HepG2 (cell line): ENCODE data around the gene CD207. TPM values are rescaled to one million over a fixed set of nuclear protein-coding genes. Genes with fewer than 3 reads are reported as not detected.

Experiments used
- AGO2 ChIP-seq: fragments of 200-400 bp; formaldehyde crosslinking; optimal IDR thresholded peaks from 2 replicates; pipeline ENCODE3; 2017; ENCODE audit warnings: mild to moderate bottlenecking, low read depth, low read length, moderate library complexity
- ATM ChIP-seq: fragments of 450-650 bp; IDR thresholded peaks from 2 replicates; pipeline ENCODE4 v1.7.1; 2017; ENCODE audit warnings: mild to moderate bottlenecking, borderline replicate concordance
- CC2D1A ChIP-seq: sonication (generic); formaldehyde crosslinking; IDR thresholded peaks from 2 replicates; pipeline ENCODE4 v1.8.1; 2023; ENCODE audit warnings: mild to moderate bottlenecking, missing genetic modification reagents
- ERF ChIP-seq: IDR thresholded peaks from 2 replicates; pipeline ENCODE4 v1.6.1; 2018; ENCODE audit warnings: missing biosample characterization, missing genetic modification reagents
- MIER2 ChIP-seq: IDR thresholded peaks from 2 replicates; pipeline ENCODE4 v1.6.1; 2016; ENCODE audit warnings: missing biosample characterization, missing genetic modification reagents
- NCOA5 ChIP-seq: sonication (generic); formaldehyde crosslinking; IDR thresholded peaks from 2 replicates; pipeline ENCODE4 v1.4.0; 2020; ENCODE audit warnings: missing genetic modification reagents
- NFYC ChIP-seq: IDR thresholded peaks from 2 replicates; pipeline ENCODE4 v1.6.1; 2016; ENCODE audit warnings: missing genetic modification reagents, missing compliant biosample characterization
- NKX3-1 ChIP-seq: sonication (generic); formaldehyde crosslinking; IDR thresholded peaks from 2 replicates; pipeline ENCODE4 v1.5.0; 2020; ENCODE audit warnings: missing genetic modification reagents
- NONO ChIP-seq, 2 experiments: fragments of 450-650 bp in 1 of 2; sonication (generic) in 1 of 2; formaldehyde crosslinking in 1 of 2; IDR thresholded peaks in 1 of 2; conservative IDR thresholded peaks in 1 of 2; 2 replicates each; pipeline versions ENCODE4 v1.6.1 to v1.8.0; 2017 to 2022; ENCODE audit warnings: mild to moderate bottlenecking in 1 of 2, missing genetic modification reagents in 1 of 2, moderate library complexity in 1 of 2
- RXRB ChIP-seq: IDR thresholded peaks from 2 replicates; pipeline ENCODE4 v1.6.1; 2016; ENCODE audit warnings: borderline replicate concordance, missing genetic modification reagents, missing compliant biosample characterization
- THAP11 ChIP-seq: IDR thresholded peaks from 2 replicates; pipeline ENCODE4 v1.6.1; 2016; ENCODE audit warnings: missing biosample characterization, missing genetic modification reagents
- XRCC5 ChIP-seq: fragments of 200-400 bp; formaldehyde crosslinking; optimal IDR thresholded peaks from 2 replicates; pipeline ENCODE3; 2017; ENCODE audit warnings: mild to moderate bottlenecking, low read length
- ZBTB21 ChIP-seq: sonication (generic); formaldehyde crosslinking; IDR thresholded peaks from 2 replicates; pipeline ENCODE4 v1.4.0; 2020; ENCODE audit warnings: missing genetic modification reagents
- ZNF124 ChIP-seq: sonication (generic); formaldehyde crosslinking; IDR thresholded peaks from 2 replicates; pipeline ENCODE4 v1.4.0; 2020; ENCODE audit warnings: missing genetic modification reagents
- ZNF143 ChIP-seq: sonication (generic); formaldehyde crosslinking; IDR thresholded peaks from 2 replicates; pipeline ENCODE4 v1.4.0; 2020; ENCODE audit warnings: missing genetic modification reagents
- ZNF160 ChIP-seq: sonication (generic); formaldehyde crosslinking; IDR thresholded peaks from 2 replicates; pipeline ENCODE4 v1.8.0; 2022; ENCODE audit warnings: mild to moderate bottlenecking, inconsistent platforms, missing genetic modification reagents
- ZNF232 ChIP-seq: sonication (generic); formaldehyde crosslinking; IDR thresholded peaks from 2 replicates; pipeline ENCODE4 v1.4.0; 2020; ENCODE audit warnings: missing genetic modification reagents, borderline replicate concordance
- ZNF333 ChIP-seq: sonication (generic); formaldehyde crosslinking; IDR thresholded peaks from 2 replicates; pipeline ENCODE4 v1.4.0; 2020; ENCODE audit warnings: mild to moderate bottlenecking, missing genetic modification reagents, borderline replicate concordance
- ZNF382 ChIP-seq: sonication (generic); formaldehyde crosslinking; IDR thresholded peaks from 2 replicates; pipeline ENCODE4 v1.5.0; 2020; ENCODE audit warnings: missing genetic modification reagents, mild to moderate bottlenecking, borderline replicate concordance
- ZNF556 ChIP-seq: sonication (generic); formaldehyde crosslinking; IDR thresholded peaks from 2 replicates; pipeline ENCODE4 v1.4.0; 2020; ENCODE audit warnings: mild to moderate bottlenecking, missing genetic modification reagents, borderline replicate concordance
- ZNF569 ChIP-seq: sonication (generic); formaldehyde crosslinking; IDR thresholded peaks from 2 replicates; pipeline ENCODE4 v1.5.0; 2020; ENCODE audit warnings: mild to moderate bottlenecking, missing genetic modification reagents, moderate library complexity, borderline replicate concordance
- ZNF598 ChIP-seq: sonication (generic); formaldehyde crosslinking; IDR thresholded peaks from 2 replicates; pipeline ENCODE4 v1.5.1; 2020; ENCODE audit warnings: mild to moderate bottlenecking, missing genetic modification reagents, borderline replicate concordance
- ZNF644 ChIP-seq: IDR thresholded peaks from 2 replicates; pipeline ENCODE4 v1.6.1; 2016; ENCODE audit warnings: low read depth
- ZNF678 ChIP-seq: sonication (generic); formaldehyde crosslinking; IDR thresholded peaks from 2 replicates; pipeline ENCODE4 v1.4.0; 2020; ENCODE audit warnings: mild to moderate bottlenecking, missing genetic modification reagents
- ZNF713 ChIP-seq: sonication (generic); formaldehyde crosslinking; IDR thresholded peaks from 2 replicates; pipeline ENCODE4 v1.4.0; 2020; ENCODE audit warnings: mild to moderate bottlenecking, missing genetic modification reagents
- ZNF747 ChIP-seq: sonication (generic); formaldehyde crosslinking; IDR thresholded peaks from 2 replicates; pipeline ENCODE4 v1.8.1; 2023; ENCODE audit warnings: missing genetic modification reagents, mild to moderate bottlenecking, borderline replicate concordance
- ZNF761 ChIP-seq: sonication (generic); formaldehyde crosslinking; conservative IDR thresholded peaks from 2 replicates; pipeline ENCODE4 v1.4.0; 2020; ENCODE audit warnings: mild to moderate bottlenecking, missing genetic modification reagents
- polyA plus RNA-seq, 8 experiments: library from polyadenylated mRNA; depleted of rRNA in 3 of 8; stranded (reverse) in 7 of 8; unstranded in 1 of 8; fragments of >200 nt; fragmentation: Illumina TruSeq in 4 of 8; extraction: Trizol in 4 of 8; gene quantifications; 2 replicates each; pipeline versions ENCODE4 v1.2.1 to v1.2.3, GENCODE V29; 2011 to 2016; ENCODE audit warnings: low read depth in 4 of 8, missing spikeins in 1 of 8, mixed read lengths in 1 of 8; ENCODE audit not compliant: insufficient read depth in 1 of 8
- total RNA-seq, 5 experiments: library from RNA; depleted of rRNA; stranded (reverse); fragments of >200 nt; fragmentation: Illumina TruSeq; extraction: Trizol; gene quantifications; 2 replicates each; pipeline ENCODE4 v1.2.3, GENCODE V29; 2016; ENCODE audit warnings: low read depth in 1 of 5
- TF ChIP-seq, protein P1 (sequence below): sonication (generic); formaldehyde crosslinking; IDR thresholded peaks from 2 replicates; pipeline ENCODE4 v1.4.0; 2020; ENCODE audit warnings: mild to moderate bottlenecking, missing genetic modification reagents

The CD207 gene
- total and polyA plus RNA-seq, 2 of the 13 experiments (the other 11 are each of a cell fraction or from before 2014, with no cell fraction given) = 0.09 to 0.15 TPM

DNA sequence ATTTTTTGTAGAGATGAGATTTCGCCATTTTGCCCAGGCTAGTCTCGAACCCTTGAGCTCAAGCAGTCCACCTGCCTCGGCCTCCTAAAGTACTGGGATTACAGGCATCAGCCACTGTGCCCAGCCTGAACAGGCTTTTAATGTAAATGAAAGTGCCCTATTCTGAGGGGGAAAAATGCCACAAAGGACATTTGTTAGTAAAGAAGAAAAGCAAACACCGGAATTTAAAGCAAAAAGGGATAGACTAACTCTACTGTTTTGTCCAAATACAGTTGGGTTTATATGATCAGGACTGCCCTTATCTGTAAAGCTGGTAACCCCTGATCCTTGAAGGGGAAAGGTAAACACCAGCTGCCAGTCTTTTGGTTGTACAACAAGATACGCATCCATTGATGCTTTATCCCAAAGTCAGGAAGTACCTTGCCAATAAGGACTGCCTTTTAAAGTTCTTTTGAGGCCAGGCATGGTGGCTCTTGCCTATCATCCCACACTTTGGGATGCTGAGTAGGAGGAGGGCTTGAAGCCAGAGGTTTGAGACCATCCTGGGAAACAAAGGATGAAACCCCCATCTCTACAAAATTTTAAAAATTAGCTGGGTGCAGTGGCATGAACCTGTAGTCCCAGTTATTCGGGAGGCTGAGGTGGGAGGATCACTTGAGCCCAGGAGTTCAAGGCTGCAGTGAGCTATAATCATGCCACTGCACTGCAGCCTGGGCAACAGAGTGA, 28.4 kb downstream of the CD207 start (continued):
- TF ChIP-seq AGO2 (no peak), ZNF644 (CRISPR knock-in tag) (peak; percentile 96), ZNF382 (CRISPR knock-in tag) (no peak; the same call in 1 of the 2 replicates), NKX3-1 (CRISPR knock-in tag) (peak; percentile 88), ZNF761 (CRISPR knock-in tag) (0 out of 2 replicates have a peak, but pooled peaks have one; percentile 67), ZNF124 (CRISPR knock-in tag) (peak; percentile 53; the same call in 1 of the 2 replicates), XRCC5 (no peak), NCOA5 (no peak; the same call in 1 of the 2 replicates), RXRB (CRISPR knock-in tag) (peak; percentile 99), ZNF333 (CRISPR knock-in tag) (no peak), ZNF747 (CRISPR knock-in tag) (peak; percentile 46; the same call in 1 of the 2 replicates), NONO (IDR thresholded peaks at IDR 0.05) (no peak), NONO (CRISPR knock-in tag; conservative IDR thresholded peaks at IDR 0.05) (peak; percentile 79), ZNF678 (CRISPR knock-in tag) (no peak), ZNF232 (CRISPR knock-in tag) (no peak), ZNF160 (CRISPR knock-in tag) (no peak), ZBTB21 (CRISPR knock-in tag) (no peak), ZNF569 (no peak), ERF (peak; percentile 74), CC2D1A (CRISPR knock-in tag) (peak; percentile 65; the same call in 1 of the 2 replicates), ZNF598 (no peak), NFYC (CRISPR knock-in tag) (peak; percentile 44; the same call in 1 of the 2 replicates), MIER2 (CRISPR knock-in tag) (peak; percentile 72; the same call in 1 of the 2 replicates), ZNF143 (CRISPR knock-in tag) (0 out of 2 replicates have a peak, but pooled peaks have one; percentile 41), ZNF556 (CRISPR knock-in tag) (peak; percentile 77; the same call in 1 of the 2 replicates), THAP11 (peak; percentile 79), ATM (peak; percentile 58; the same call in 1 of the 2 replicates), ZNF713 (no peak)
- TF ChIP-seq, protein P1, sequence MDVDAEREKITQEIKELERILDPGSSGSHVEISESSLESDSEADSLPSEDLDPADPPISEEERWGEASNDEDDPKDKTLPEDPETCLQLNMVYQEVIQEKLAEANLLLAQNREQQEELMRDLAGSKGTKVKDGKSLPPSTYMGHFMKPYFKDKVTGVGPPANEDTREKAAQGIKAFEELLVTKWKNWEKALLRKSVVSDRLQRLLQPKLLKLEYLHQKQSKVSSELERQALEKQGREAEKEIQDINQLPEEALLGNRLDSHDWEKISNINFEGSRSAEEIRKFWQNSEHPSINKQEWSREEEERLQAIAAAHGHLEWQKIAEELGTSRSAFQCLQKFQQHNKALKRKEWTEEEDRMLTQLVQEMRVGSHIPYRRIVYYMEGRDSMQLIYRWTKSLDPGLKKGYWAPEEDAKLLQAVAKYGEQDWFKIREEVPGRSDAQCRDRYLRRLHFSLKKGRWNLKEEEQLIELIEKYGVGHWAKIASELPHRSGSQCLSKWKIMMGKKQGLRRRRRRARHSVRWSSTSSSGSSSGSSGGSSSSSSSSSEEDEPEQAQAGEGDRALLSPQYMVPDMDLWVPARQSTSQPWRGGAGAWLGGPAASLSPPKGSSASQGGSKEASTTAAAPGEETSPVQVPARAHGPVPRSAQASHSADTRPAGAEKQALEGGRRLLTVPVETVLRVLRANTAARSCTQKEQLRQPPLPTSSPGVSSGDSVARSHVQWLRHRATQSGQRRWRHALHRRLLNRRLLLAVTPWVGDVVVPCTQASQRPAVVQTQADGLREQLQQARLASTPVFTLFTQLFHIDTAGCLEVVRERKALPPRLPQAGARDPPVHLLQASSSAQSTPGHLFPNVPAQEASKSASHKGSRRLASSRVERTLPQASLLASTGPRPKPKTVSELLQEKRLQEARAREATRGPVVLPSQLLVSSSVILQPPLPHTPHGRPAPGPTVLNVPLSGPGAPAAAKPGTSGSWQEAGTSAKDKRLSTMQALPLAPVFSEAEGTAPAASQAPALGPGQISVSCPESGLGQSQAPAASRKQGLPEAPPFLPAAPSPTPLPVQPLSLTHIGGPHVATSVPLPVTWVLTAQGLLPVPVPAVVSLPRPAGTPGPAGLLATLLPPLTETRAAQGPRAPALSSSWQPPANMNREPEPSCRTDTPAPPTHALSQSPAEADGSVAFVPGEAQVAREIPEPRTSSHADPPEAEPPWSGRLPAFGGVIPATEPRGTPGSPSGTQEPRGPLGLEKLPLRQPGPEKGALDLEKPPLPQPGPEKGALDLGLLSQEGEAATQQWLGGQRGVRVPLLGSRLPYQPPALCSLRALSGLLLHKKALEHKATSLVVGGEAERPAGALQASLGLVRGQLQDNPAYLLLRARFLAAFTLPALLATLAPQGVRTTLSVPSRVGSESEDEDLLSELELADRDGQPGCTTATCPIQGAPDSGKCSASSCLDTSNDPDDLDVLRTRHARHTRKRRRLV (CRISPR knock-in tag) = no peak
